ENCODE data around the gene KPNA6. TPM values are rescaled to one million over a fixed set of nuclear protein-coding genes. Genes with fewer than 3 reads are reported as not detected.
A peak's percentile ranks its signal among the peaks of the same experiment; 100 is the strongest.

The KPNA6 gene
- polyA plus RNA-seq, 1 donor (not counting 4 experiments of a cell fraction or from before 2014, with no cell fraction given) = 42.6 TPM

DNA sequence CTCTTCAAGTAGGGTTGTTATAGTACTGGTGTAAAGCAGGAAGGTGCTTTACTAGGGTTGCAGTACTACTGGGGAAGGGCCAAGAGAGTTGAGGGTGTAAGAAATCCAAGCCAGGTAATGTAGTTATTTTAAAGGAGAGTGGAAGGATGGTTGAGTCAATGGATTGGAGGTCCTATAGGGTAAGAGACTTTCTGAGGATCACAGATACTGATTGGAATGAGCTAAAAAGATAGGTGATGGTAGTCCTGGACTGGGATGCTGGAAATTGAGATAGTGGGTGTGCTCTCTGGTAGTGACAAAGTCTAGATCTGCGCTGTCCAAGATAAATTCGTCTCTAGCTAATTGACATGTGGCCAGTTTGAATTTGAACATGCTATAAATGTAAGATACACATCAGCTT, 78.6 kb downstream of the KPNA6 start:
- Histone ChIP-seq H3K79me2 (ENCODE audit: control insufficient read depth, insufficient read depth, low read length) (peaks cover 52% of the 10 kb centered on the region), H2AFZ (ENCODE audit: control insufficient read depth, low read length) (no peak overlapping the region), H3K4me1 (ENCODE audit: control insufficient read depth, extremely low read depth, insufficient read depth, low read length) (peaks cover 7% of the 10 kb centered on the region), H3K9me1 (ENCODE audit: control insufficient read depth, extremely low read depth, insufficient read depth, low read length) (peaks cover 4% of the 10 kb centered on the region), H3K36me3 (ENCODE audit: control insufficient read depth in 2 of 2, extremely low read depth in 1 of 2, insufficient read depth in 2 of 2, low read length in 2 of 2) (peaks cover 31 to 70% of the 10 kb centered on the region in 2 experiments), H3K27ac (ENCODE audit: control insufficient read depth, insufficient read depth, low read length) (peak overlapping the region; percentile 2), H3K9me3 (ENCODE audit: control insufficient read depth, low read depth, low read length) (no peaks in the 10 kb centered on the region), H3K9ac (ENCODE audit: control insufficient read depth, extremely low read depth, insufficient read depth, low read length) (no peak overlapping the region), H3K4me2 (ENCODE audit: control insufficient read depth, extremely low read depth, insufficient read depth, low read depth, low read length) (no peak overlapping the region), H4K20me1 (ENCODE audit: control insufficient read depth, extremely low read depth, insufficient read depth, low read length) (peaks cover 4% of the 10 kb centered on the region), H3K27me3 (ENCODE audit: control insufficient read depth, extremely low read depth, insufficient read depth, low read length) (no peaks in the 10 kb centered on the region), H3K4me3 (ENCODE audit: control insufficient read depth in 2 of 3, extremely low read depth in 1 of 3, insufficient read depth in 2 of 3, low read depth in 1 of 3, low read length in 3 of 3) (no peak overlapping the region)
- FAIRE-seq (no peak), DNase-seq (ENCODE audit: low read depth, low spot score) (no peak)
- TF ChIP-seq EZH2 (IDR thresholded peaks at IDR 0.05; ENCODE audit: low read length) = no peak
- dilution Hi-C loops (cut with MboI; ENCODE audit: extremely low pct_ligation_motif_present, low sequenced_read_pairs) = no loop called here

GRCh38 chr1:32187850-32188249, 80.0 kb downstream of the KPNA6 start:
- Histone ChIP-seq H3K4me3 (ENCODE audit: control insufficient read depth in 2 of 3, extremely low read depth in 1 of 3, insufficient read depth in 2 of 3, low read depth in 1 of 3, low read length in 3 of 3) (no peak overlapping the region), H3K4me2 (ENCODE audit: control insufficient read depth, extremely low read depth, insufficient read depth, low read depth, low read length) (no peak overlapping the region), H3K9me1 (ENCODE audit: control insufficient read depth, extremely low read depth, insufficient read depth, low read length) (peaks cover 4% of the 10 kb centered on the region), H3K9ac (ENCODE audit: control insufficient read depth, extremely low read depth, insufficient read depth, low read length) (no peak overlapping the region), H4K20me1 (ENCODE audit: control insufficient read depth, extremely low read depth, insufficient read depth, low read length) (peaks cover 4% of the 10 kb centered on the region), H2AFZ (ENCODE audit: control insufficient read depth, low read length) (no peak overlapping the region), H3K27me3 (ENCODE audit: control insufficient read depth, extremely low read depth, insufficient read depth, low read length) (no peaks in the 10 kb centered on the region), H3K27ac (ENCODE audit: control insufficient read depth, insufficient read depth, low read length) (no peak overlapping the region), H3K9me3 (ENCODE audit: control insufficient read depth, low read depth, low read length) (no peaks in the 10 kb centered on the region), H3K79me2 (ENCODE audit: control insufficient read depth, insufficient read depth, low read length) (peaks cover 38% of the 10 kb centered on the region), H3K36me3 (ENCODE audit: control insufficient read depth in 2 of 2, extremely low read depth in 1 of 2, insufficient read depth in 2 of 2, low read length in 2 of 2) (peaks cover 39 to 73% of the 10 kb centered on the region in 2 experiments), H3K4me1 (ENCODE audit: control insufficient read depth, extremely low read depth, insufficient read depth, low read length) (no peaks in the 10 kb centered on the region)
- FAIRE-seq (no peak), DNase-seq (ENCODE audit: low read depth, low spot score) (no peak)
- TF ChIP-seq, protein P1, sequence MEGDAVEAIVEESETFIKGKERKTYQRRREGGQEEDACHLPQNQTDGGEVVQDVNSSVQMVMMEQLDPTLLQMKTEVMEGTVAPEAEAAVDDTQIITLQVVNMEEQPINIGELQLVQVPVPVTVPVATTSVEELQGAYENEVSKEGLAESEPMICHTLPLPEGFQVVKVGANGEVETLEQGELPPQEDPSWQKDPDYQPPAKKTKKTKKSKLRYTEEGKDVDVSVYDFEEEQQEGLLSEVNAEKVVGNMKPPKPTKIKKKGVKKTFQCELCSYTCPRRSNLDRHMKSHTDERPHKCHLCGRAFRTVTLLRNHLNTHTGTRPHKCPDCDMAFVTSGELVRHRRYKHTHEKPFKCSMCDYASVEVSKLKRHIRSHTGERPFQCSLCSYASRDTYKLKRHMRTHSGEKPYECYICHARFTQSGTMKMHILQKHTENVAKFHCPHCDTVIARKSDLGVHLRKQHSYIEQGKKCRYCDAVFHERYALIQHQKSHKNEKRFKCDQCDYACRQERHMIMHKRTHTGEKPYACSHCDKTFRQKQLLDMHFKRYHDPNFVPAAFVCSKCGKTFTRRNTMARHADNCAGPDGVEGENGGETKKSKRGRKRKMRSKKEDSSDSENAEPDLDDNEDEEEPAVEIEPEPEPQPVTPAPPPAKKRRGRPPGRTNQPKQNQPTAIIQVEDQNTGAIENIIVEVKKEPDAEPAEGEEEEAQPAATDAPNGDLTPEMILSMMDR (optimal IDR thresholded peaks at IDR 0.05 in 1 of 3, IDR thresholded peaks at IDR 0.05 in 1 of 3, conservative IDR thresholded peaks at IDR 0.05 in 1 of 3; ENCODE audit: extremely low read depth in 1 of 3, insufficient read depth in 2 of 3, low read length in 3 of 3) = no peak
- no peak for TF ChIP-seq EZH2 (IDR thresholded peaks at IDR 0.05; ENCODE audit: low read length)
- dilution Hi-C loops (cut with MboI; ENCODE audit: extremely low pct_ligation_motif_present, low sequenced_read_pairs) = no loop called here
